ENCODE data around the gene BHLHE40.
A peak's percentile ranks its signal among the peaks of the same experiment; 100 is the strongest.

The BHLHE40 gene

GRCh38 chr3:5007873-5008272 lies 28.6 kb downstream of the BHLHE40 start:
- Histone ChIP-seq H2AFZ (ENCODE audit: low read depth, low read length, severe bottlenecking) (no peak overlapping the region), H3K9ac (ENCODE audit: low read length) (no peak overlapping the region)

GRCh38 chr3:5009506-5010109 lies 30.4 kb downstream of the BHLHE40 start:
- Histone ChIP-seq H3K4me3 (ENCODE audit: insufficient read depth, low read length, poor library complexity, severe bottlenecking) (no peak overlapping the region), H4K20me1 (ENCODE audit: low read depth, low read length) (no peaks in the 10 kb centered on the region), H3K36me3 (ENCODE audit: low read length) (no peaks in the 10 kb centered on the region), H3K79me2 (ENCODE audit: insufficient read depth, low read length) (no peaks in the 10 kb centered on the region), H3K4me2 (ENCODE audit: low read depth, low read length, poor library complexity, severe bottlenecking) (no peak overlapping the region), H2AFZ (ENCODE audit: low read depth, low read length, severe bottlenecking) (no peak overlapping the region), H3K9me3 (ENCODE audit: insufficient read depth, low read length) (no peaks in the 10 kb centered on the region), H3F3A (ENCODE audit: insufficient read depth) (peaks cover 13% of the 10 kb centered on the region), H3K27ac (ENCODE audit: low read depth, low read length) (no peak overlapping the region), H3K9ac (ENCODE audit: low read length) (no peak overlapping the region), H3K27me3 (ENCODE audit: low read length) (0 out of 2 replicates have a peak, but pooled peaks cover 3% of the 10 kb centered on the region), H3K9me2 (replicated peaks; ENCODE audit: insufficient read depth, low read length) (no peaks in the 10 kb centered on the region)
- TF ChIP-seq EZH2phosphoT487 (conservative IDR thresholded peaks at IDR 0.05; ENCODE audit: low read length) = no peak
- no peak for TF ChIP-seq CTCF (IDR thresholded peaks at IDR 0.05; ENCODE audit: insufficient read depth, low read length, poor library complexity, severe bottlenecking)

More at GRCh38 chr3:5007873-5008272, 28.6 kb downstream of the BHLHE40 start:
- no peaks in the 10 kb centered on the region for H3K9me3 ChIP-seq (ENCODE audit: insufficient read depth, low read length)
- H3K4me2 ChIP-seq (ENCODE audit: low read depth, low read length, poor library complexity, severe bottlenecking) = peak overlapping the region; percentile 21
- no peaks in the 10 kb centered on the region for H3K9me2 ChIP-seq (replicated peaks; ENCODE audit: insufficient read depth, low read length)
- H3K79me2 ChIP-seq (ENCODE audit: insufficient read depth, low read length) = no peaks in the 10 kb centered on the region
- H3K27me3 ChIP-seq (ENCODE audit: low read length) = 0 out of 2 replicates have a peak, but pooled peaks cover 3% of the 10 kb centered on the region
- H3K36me3 ChIP-seq (ENCODE audit: low read length) = no peaks in the 10 kb centered on the region
- TF ChIP-seq EZH2phosphoT487 (conservative IDR thresholded peaks at IDR 0.05; ENCODE audit: low read length) (no peak), CTCF (IDR thresholded peaks at IDR 0.05; ENCODE audit: insufficient read depth, low read length, poor library complexity, severe bottlenecking) (no peak)
- H4K20me1 ChIP-seq (ENCODE audit: low read depth, low read length) = no peaks in the 10 kb centered on the region
- no peak overlapping the region; the same call in 1 of the 2 replicates for H3K27ac ChIP-seq (ENCODE audit: low read depth, low read length)
- peaks cover 13% of the 10 kb centered on the region for H3F3A ChIP-seq (ENCODE audit: insufficient read depth)
- H3K4me3 ChIP-seq (ENCODE audit: insufficient read depth, low read length, poor library complexity, severe bottlenecking) = no peak overlapping the region

- H3K27me3 ChIP-seq (ENCODE audit: low read length) = 0 out of 2 replicates have a peak, but pooled peaks cover 3% of the 10 kb centered on the region
- no peaks in the 10 kb centered on the region for H3K9me2 ChIP-seq (replicated peaks; ENCODE audit: insufficient read depth, low read length)
- TF ChIP-seq CTCF (IDR thresholded peaks at IDR 0.05; ENCODE audit: insufficient read depth, low read length, poor library complexity, severe bottlenecking) (no peak), EZH2phosphoT487 (conservative IDR thresholded peaks at IDR 0.05; ENCODE audit: low read length) (no peak)
- peaks cover 13% of the 10 kb centered on the region for H3F3A ChIP-seq (ENCODE audit: insufficient read depth)
- H3K9me3 ChIP-seq (ENCODE audit: insufficient read depth, low read length) = no peaks in the 10 kb centered on the region
- no peaks in the 10 kb centered on the region for H3K36me3 ChIP-seq (ENCODE audit: low read length)
- no peaks in the 10 kb centered on the region for H3K79me2 ChIP-seq (ENCODE audit: insufficient read depth, low read length)
- no peak overlapping the region for H3K27ac ChIP-seq (ENCODE audit: low read depth, low read length)
- no peaks in the 10 kb centered on the region for H4K20me1 ChIP-seq (ENCODE audit: low read depth, low read length)
- no peak overlapping the region for H3K9ac ChIP-seq (ENCODE audit: low read length)
- H3K4me3 ChIP-seq (ENCODE audit: insufficient read depth, low read length, poor library complexity, severe bottlenecking) = no peak overlapping the region
- no peak overlapping the region for H2AFZ ChIP-seq (ENCODE audit: low read depth, low read length, severe bottlenecking)
- no peak overlapping the region for H3K4me2 ChIP-seq (ENCODE audit: low read depth, low read length, poor library complexity, severe bottlenecking)
These were observed 30.9 kb downstream of the BHLHE40 start for GRCh38 chr3:5010140-5010539.
